ENCODE results near the gene ZMIZ1.
A peak's percentile ranks its signal among the peaks of the same experiment; 100 is the strongest.

The ZMIZ1 gene

DNA sequence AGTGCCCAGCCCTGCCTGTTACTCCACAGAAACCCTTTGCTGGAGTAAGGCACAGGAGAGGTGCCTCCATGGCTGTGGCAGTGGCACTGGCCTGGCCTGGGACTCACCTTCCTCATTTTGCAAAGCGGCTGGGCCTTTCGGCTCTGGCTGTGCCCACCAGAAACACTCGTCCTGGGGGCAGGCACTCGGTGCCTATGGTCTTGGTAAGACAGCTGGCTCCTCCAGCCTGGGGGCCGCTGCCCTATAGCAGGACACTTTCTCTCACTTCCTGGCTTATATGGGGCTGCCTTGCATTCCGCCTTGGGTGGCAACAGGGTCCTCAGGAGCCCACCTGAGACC lies 13.2 kb downstream of the ZMIZ1 start:
- H3K27ac Mint-ChIP-seq: no peak overlapping the region
- no peak for ATAC-seq (replicated peaks)

DNA sequence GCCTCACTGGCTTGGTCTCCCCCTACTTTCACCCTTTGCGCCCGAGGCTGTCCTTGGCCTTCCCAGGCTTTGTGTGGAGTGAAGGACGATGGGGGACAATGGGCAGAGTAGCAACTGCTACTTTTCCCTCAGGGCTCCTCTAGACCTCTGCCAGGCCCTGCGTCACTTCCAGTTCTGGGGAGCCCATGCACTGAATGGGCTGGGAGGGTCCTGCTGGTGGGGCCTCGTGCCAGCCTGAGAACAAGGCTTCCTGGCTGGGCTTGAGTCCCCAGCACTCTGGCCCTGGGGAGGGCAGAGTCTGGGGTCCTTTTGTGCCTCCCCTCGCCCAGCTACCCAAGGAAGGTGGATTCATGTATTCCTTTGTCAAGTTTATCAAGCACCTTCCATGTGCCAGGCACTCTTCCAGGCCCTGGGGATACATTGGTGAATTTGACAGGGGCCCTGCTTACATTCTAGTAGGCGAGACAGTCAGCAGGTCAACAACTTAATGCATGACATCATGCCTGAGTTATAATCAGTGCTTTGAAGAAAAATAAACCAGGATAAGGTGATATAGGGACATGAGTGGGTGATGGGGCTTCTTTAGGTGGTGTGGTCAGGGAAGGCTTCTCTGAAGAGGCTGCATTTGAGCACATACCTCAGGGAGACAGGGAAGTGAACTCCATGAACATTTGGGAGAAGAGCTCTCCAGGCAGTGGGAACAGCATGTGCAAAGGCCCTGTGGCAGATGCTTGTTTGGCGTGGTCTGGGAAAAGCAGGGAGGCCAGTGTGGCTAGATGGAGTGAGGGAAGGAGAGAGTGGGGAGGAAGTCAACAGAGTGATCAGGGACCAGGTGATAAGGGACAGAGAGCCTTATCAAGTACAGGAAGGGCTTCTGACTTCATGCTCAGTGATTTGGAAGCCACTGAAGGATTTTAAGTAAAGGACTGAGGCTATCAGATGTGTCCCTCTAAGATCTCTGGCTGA lies 14.1 kb downstream of the ZMIZ1 start:
- peaks cover 2 to 5% of the 10 kb centered on the region in 2 donors for H3K36me3 Mint-ChIP-seq
- H3K9me3 Mint-ChIP-seq: peaks cover 3% of the 10 kb centered on the region in 2 donors
- ATAC-seq (replicated peaks): no peak
- H3K27me3 Mint-ChIP-seq: peaks cover 38 to 42% of the 10 kb centered on the region in 2 donors
- no peak overlapping the region for H3K4me3 Mint-ChIP-seq
- peaks cover 46 to 70% of the 10 kb centered on the region in 2 donors for H3K4me1 Mint-ChIP-seq
- no peak overlapping the region for H3K27ac Mint-ChIP-seq
- DNase-seq: no peak

More for the DNA sequence above, 13.2 kb downstream of the ZMIZ1 start:
- H3K36me3 Mint-ChIP-seq: peaks cover 2 to 5% of the 10 kb centered on the region in 2 donors
- no peak overlapping the region for H3K4me3 Mint-ChIP-seq
- peaks cover 41 to 64% of the 10 kb centered on the region in 2 donors for H3K4me1 Mint-ChIP-seq
- H3K9me3 Mint-ChIP-seq: peaks cover 3% of the 10 kb centered on the region in 2 donors
- peaks cover 32 to 44% of the 10 kb centered on the region in 2 donors for H3K27me3 Mint-ChIP-seq
- no peak for DNase-seq

DNA sequence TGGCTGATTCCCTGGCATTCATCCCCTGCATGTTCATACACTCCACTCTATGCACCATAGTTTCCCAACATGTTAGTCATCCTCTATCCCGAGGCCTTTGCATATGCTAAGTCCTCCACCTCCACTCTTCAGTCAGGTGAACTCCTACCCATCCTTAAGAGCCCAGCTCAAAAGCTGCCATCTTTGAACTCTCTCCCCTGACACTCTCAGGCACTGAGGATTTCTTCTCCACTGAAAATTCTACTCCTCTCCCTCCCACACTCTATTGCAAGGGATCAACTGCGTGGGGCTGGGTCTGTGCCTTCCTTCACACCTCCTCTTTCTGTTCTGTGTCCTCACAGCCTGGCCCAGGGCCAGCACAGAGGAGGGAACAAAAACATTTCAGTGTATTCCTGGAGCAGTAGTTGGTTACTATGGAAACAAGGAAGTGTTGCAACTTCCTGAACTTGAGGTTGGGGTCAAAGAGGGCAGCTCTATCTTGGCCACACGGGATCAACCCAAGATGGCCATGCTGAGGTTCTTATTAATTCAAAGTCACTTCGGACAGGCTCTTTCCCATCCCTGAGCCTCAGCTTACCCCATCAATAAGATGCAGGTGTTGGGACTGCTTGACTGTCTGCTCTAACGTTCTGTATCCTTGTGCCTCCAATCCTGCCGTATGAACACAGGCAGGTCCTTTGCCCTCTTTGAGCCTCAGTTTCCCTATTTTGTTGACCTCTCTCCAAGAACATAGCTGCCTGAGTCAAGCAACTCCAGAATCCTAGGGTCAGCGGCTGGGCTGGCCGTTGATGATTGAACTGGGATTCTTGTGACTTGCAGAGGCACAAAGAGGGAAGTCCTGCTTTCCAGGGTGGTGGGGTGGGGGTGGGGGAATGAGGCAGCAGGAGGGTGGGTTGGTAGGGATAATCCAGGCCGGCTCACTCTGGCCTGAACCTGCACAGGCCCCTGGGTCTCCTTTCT lies 15.5 kb downstream of the ZMIZ1 start:
- H3K27ac Mint-ChIP-seq: peak overlapping the region; percentile 52
- H3K36me3 Mint-ChIP-seq: peaks cover 2 to 5% of the 10 kb centered on the region in 2 donors
- H3K9me3 Mint-ChIP-seq: peaks cover 3% of the 10 kb centered on the region in 2 donors
- H3K4me1 Mint-ChIP-seq: peaks cover 44 to 63% of the 10 kb centered on the region in 2 donors
- ATAC-seq (replicated peaks) (peak in 1 of 2 donors; percentile 25), DNase-seq (no peak)
- H3K27me3 Mint-ChIP-seq: peaks cover 36 to 37% of the 10 kb centered on the region in 2 donors
- peak overlapping the region; percentile 56 to 60 for H3K4me3 Mint-ChIP-seq

DNA sequence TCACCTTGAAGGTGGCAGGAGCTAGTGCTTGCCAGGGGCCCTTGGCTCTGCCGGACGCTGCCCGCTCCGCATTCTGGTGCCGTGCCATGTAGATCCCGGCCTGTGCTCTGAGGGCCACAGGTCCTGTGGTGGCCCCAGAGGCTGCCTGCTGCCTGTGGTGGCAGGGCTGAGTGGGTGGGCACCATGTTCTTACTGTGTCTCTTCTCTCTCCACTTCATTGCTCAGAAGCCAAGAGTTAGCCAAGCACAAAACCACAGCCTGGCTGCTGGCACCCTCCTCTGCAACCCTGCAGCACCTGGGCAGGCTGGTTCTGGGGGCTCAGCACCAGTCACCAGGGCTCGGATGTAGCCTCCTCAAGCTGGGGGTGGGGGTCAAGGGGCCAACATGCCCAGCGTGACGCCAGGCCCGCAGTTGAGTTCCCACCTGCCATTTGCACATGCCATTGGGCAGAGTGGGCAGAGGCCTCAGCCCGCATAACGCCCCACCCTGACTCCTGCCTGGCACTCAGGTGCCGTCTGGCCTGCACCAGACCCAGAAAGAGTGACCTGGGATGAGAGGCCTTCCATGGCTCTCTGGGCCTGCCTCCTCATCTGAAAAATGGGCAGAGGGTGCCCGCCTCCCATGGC lies 16.3 kb downstream of the ZMIZ1 start:
- peaks cover 3% of the 10 kb centered on the region in 2 donors for H3K9me3 Mint-ChIP-seq
- H3K36me3 Mint-ChIP-seq: peaks cover 2 to 5% of the 10 kb centered on the region in 2 donors
- ATAC-seq (replicated peaks) (peak; percentile 93), DNase-seq (peak; percentile 63)
- H3K27me3 Mint-ChIP-seq: peaks cover 32 to 37% of the 10 kb centered on the region in 2 donors
- peaks cover 45 to 58% of the 10 kb centered on the region in 2 donors for H3K4me1 Mint-ChIP-seq
- peak overlapping the region; percentile 56 to 60 for H3K4me3 Mint-ChIP-seq
- H3K27ac Mint-ChIP-seq: peak overlapping the region; percentile 82

DNA sequence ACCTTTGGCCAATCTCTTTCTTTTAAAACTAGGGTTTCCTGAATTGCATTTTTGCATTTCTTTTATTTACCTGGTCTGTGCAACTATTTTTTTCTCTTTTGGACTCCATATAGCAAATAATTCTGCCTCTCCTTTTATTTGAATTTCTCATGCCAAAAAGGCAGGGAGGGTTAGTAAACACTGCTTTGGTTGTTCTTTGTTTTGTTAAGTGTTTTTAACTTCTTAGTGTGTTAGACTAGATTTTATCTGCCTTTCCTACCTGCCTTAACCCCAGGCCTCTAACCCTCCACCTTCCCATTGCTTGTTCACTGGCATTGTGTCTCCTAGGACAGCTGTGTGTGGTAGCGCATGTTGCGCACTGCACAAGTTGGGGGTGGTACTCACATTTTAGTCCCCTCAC lies 18.1 kb downstream of the ZMIZ1 start:
- Mint-ChIP-seq H3K27me3 (peaks cover 39% of the 10 kb centered on the region in 2 donors), H3K9me3 (peaks cover 3% of the 10 kb centered on the region in 2 donors), H3K36me3 (peaks cover 0 to 5% of the 10 kb centered on the region in 2 donors), H3K4me3 (no peak overlapping the region), H3K27ac (no peak overlapping the region), H3K4me1 (peaks cover 47 to 62% of the 10 kb centered on the region in 2 donors)
- DNase-seq (no peak), ATAC-seq (replicated peaks) (no peak)

DNA sequence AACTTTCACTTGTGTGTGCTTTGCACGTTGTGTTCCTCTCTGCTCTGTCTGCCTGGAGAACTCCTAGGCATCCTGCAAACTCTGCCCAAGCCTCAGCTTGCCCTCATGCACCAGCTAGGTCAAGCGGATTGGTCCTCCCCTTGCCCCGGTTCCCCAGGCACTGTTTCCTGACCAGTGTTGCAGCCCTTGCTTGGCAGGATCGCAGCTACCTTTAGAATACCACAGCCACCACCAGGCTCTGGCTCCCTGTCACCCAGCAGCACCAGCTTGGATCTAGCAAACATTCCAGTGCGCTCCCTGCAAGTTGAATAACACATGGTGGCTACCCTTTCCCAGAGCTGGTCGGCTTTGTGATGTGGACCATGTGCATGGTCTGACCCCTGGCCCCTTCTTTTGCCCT lies 19.0 kb downstream of the ZMIZ1 start:
- Mint-ChIP-seq H3K36me3 (peaks cover 0 to 5% of the 10 kb centered on the region in 2 donors), H3K9me3 (peaks cover 3% of the 10 kb centered on the region in 2 donors), H3K4me1 (peaks cover 51 to 70% of the 10 kb centered on the region in 2 donors), H3K27me3 (peaks cover 42 to 45% of the 10 kb centered on the region in 2 donors), H3K4me3 (no peak overlapping the region), H3K27ac (no peak overlapping the region)
- DNase-seq (no peak), ATAC-seq (replicated peaks) (no peak)

DNA sequence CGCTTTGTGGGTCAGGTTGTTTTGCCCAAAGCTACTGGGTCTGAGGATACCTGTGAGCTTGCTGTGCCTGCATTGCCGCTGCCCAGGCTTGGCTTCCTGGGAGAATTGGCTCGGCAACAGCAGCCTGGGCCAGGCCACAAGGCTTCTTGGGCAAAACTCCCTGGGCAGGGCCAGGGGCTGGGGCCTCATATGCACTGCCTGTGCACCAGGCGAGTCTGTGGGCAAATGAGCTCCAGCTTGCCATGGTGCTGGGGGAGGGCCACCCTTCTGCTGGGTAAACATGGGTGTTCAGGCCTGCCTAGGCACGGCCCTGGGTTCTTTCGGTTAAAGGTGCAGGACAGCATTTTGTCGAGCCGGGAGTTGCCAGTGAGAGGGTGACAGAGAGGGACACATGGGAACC lies 19.4 kb downstream of the ZMIZ1 start:
- Mint-ChIP-seq H3K9me3 (peaks cover under 1% of the 10 kb centered on the region in 2 donors), H3K4me3 (no peak overlapping the region), H3K27me3 (peaks cover 39 to 43% of the 10 kb centered on the region in 2 donors), H3K4me1 (peaks cover 49 to 69% of the 10 kb centered on the region in 2 donors), H3K27ac (no peak overlapping the region), H3K36me3 (peaks cover 0 to 1% of the 10 kb centered on the region in 2 donors)
- no peak for ATAC-seq (replicated peaks)
- no peak for DNase-seq

DNA sequence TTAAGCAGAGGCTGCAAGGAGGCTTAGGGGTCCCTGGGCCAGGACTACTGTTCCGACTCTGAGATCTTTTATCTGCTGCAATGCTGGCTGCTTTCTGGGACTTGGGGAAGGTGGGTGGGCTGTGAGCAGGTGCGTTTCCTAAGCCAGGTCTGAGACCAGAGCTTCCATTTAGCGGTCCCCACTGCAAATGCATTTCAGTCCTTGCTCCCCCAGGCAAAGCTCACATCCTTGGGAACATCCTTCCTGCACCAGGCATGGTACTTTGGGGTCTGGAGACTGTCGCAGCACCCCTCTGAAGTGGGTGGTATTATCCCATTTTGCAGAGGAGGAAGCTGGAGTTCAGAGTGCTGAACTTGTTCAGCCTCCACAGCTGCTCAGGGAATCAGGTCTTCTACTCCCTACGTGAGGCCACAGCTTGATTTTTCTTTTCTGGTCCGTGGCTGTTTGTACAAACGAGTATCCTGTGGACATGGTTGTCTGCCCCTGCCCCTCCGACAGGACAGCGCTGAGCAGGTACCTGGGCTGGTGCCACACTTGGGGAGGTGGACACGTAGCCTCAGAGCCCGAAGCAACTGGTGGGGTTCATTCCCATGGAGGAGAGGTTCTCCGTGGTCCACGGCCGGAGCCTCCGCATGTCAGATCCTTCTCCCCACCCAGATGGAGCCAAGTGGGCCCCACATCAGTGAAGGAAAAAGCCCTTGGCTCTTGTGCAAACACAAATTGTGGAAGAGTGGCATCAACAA lies 20.0 kb downstream of the ZMIZ1 start:
- Mint-ChIP-seq H3K27ac (no peak overlapping the region), H3K27me3 (peaks cover 37 to 40% of the 10 kb centered on the region in 2 donors)

DNA sequence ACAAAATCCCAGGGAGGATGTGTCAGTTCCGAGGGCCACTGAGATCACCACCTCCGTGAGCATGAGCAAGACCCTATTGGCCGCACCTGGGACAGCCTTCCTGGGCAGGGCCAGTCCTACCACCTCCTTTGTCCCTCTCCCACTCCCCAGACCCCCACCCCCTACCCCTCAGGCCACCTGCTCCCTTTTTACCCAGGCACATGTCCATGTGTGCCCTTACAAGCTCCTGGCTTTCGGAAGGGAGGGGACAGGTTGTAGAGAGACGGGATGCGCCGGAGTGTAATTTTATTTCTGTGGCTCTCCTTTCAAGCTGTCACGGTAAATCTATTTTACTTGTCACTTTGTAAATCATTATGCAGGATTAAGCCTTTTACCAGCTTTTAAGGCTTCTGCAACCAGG lies 20.9 kb downstream of the ZMIZ1 start:
- no peak for DNase-seq
- H3K27ac Mint-ChIP-seq: no peak overlapping the region

More for the DNA sequence above, 20.0 kb downstream of the ZMIZ1 start:
- DNase-seq: no peak
- Mint-ChIP-seq H3K4me1 (peaks cover 50 to 69% of the 10 kb centered on the region in 2 donors), H3K9me3 (no peaks in the 10 kb centered on the region), H3K4me3 (no peak overlapping the region), H3K36me3 (no peaks in the 10 kb centered on the region)
- no peak for ATAC-seq (replicated peaks)

DNA sequence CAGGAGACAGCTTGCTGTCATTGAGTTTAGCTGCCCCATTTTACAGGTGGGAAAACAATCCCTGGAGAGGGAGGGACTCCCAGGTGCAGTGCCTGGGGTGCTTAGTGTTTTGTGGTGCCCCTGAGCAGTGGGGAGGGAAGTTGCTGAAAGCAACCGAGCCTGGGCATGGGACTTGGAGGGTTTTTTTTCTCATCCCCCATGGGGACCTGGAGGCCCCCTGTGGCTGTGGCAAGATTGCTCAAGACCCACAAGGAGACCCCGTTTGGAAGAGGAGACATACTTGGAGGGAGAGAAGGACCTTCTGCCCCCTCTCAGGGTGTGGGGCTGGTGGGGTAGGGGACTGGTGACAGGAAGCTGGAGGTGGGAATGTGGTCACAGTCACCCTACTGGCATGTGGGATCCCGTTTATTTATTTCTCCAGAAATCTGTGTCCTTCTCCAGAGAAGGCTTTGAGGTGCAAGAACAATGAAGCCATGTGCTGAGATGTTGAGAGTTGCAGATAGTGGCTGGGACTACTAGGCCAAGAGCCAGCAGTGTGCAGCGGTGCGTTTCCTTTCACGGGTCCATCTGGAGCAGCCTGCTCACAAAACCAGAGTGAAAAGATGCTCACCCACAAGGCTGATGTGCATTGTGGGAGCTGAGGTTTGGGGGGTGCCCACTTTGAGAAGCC lies 21.5 kb downstream of the ZMIZ1 start:
- H3K4me1 Mint-ChIP-seq: peaks cover 47 to 69% of the 10 kb centered on the region in 2 donors
- H3K27ac Mint-ChIP-seq: no peak overlapping the region
- H3K27me3 Mint-ChIP-seq: peaks cover 37 to 40% of the 10 kb centered on the region in 2 donors
- no peak overlapping the region for H3K4me3 Mint-ChIP-seq
- H3K9me3 Mint-ChIP-seq: no peaks in the 10 kb centered on the region
- ATAC-seq (replicated peaks): no peak
- no peaks in the 10 kb centered on the region for H3K36me3 Mint-ChIP-seq
- DNase-seq: no peak

More for the DNA sequence above, 20.9 kb downstream of the ZMIZ1 start:
- H3K9me3 Mint-ChIP-seq: no peaks in the 10 kb centered on the region
- H3K4me1 Mint-ChIP-seq: peaks cover 50 to 69% of the 10 kb centered on the region in 2 donors
- H3K27me3 Mint-ChIP-seq: peaks cover 34 to 36% of the 10 kb centered on the region in 2 donors
- H3K4me3 Mint-ChIP-seq: no peak overlapping the region
- no peaks in the 10 kb centered on the region for H3K36me3 Mint-ChIP-seq
- ATAC-seq (replicated peaks): no peak

DNA sequence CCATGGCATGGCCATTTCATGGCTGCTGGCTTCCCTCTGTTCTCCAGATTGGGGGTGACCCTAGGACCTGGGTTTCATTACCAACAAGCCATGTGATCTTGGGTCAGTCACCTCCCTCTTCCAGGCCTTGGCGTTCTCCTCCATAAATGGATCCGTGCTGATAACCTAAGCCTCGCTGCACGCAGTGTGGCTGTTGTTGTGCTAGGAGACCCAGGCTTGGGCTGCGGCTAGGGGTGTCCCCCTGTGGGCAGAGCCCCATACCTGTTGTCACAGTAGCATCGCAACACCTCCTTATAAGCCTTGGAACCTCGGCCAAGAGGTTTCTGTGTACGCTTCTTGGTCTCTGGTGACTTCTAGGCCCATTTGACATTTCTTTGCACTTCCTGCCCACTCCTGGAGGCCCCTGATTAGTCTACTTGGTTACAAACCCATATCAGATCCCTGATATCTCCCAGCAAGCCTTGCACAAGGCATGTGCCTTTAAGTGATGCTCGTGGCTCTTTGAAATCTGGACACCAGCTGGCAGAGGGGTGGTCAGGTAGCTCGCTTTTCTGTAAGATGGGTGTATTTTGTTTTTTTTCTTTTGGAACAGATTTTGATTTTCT lies 23.6 kb downstream of the ZMIZ1 start:
- H3K9me3 Mint-ChIP-seq: no peaks in the 10 kb centered on the region
- DNase-seq (no peak), ATAC-seq (replicated peaks) (no peak)
- H3K4me1 Mint-ChIP-seq: peaks cover 37 to 70% of the 10 kb centered on the region in 2 donors
- H3K27ac Mint-ChIP-seq: peak overlapping the region; percentile 70
- H3K27me3 Mint-ChIP-seq: peaks cover 38 to 47% of the 10 kb centered on the region in 2 donors
- peak overlapping the region in 1 of 2 donors; percentile 12 for H3K4me3 Mint-ChIP-seq
- H3K36me3 Mint-ChIP-seq: peaks cover 0 to 2% of the 10 kb centered on the region in 2 donors

DNA sequence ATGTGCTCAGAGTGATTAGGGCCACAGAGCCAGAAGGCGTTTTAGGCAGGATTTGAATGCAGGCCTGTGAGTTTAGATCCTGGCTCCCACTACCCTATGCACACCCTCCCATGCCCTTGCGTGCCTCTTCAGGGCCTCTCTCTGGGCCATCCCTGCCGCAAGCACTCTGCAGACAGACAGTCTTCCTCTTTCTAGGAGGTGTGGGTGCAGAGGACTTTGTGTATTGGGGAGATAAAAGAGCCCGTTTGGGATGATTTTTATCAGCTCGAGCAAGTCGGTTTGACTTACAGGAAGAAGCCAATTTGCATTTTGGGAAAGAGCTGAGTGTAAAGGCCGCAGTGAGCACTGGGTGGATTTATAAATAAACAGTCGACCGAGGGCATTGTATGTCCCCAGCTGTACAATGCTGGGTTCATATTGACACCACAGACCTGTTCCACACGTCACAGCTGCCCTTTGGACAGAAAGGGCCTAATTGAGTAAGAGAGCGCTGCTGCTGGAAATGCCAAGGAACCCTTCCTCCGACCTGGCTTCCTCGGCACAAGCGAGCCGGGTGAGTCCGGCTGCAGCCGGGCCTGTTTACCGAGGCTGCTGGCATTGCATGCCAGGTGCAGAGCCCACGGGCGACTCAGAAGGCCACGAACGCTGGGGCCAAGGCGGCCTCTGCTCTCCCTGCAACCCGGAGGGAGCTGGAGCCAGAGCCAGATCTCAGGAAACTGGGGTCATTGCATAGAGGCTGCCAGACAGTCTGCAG lies 25.1 kb downstream of the ZMIZ1 start:
- peaks cover 35 to 47% of the 10 kb centered on the region in 2 donors for H3K27me3 Mint-ChIP-seq
- peaks cover 0 to 2% of the 10 kb centered on the region in 2 donors for H3K36me3 Mint-ChIP-seq
- peak; percentile 78 for DNase-seq
- peak overlapping the region; percentile 80 for H3K27ac Mint-ChIP-seq
- peaks cover 46 to 79% of the 10 kb centered on the region in 2 donors for H3K4me1 Mint-ChIP-seq
- ATAC-seq (replicated peaks): peak; percentile 79 to 85
- peak overlapping the region; percentile 18 to 50 for H3K4me3 Mint-ChIP-seq
- no peaks in the 10 kb centered on the region for H3K9me3 Mint-ChIP-seq

Data from stimulated activated naive B cell treated with anti-CD40 and anti-IgM and Interleukin-4, amounts not matched to agents 10 μg/mL and 1 μg/mL and 100 μg/mL, for 72 hours (primary cell).